GM13976 (cell line): ENCODE data around the gene GBP3.

Experiments used
- DNase-seq: peaks from one replicate; pipeline ENCODE4 v3.0.0; 2012; ENCODE audit warnings: low spot score
- in situ Hi-C: fragments of 300-500 bp; cut with MboI; formaldehyde crosslinking; loops from one replicate; pipeline ENCODE4 v1.12.0; 2022; ENCODE audit warnings: low sequenced_read_pairs, mixed read lengths, inconsistent platforms; ENCODE audit not compliant: unreplicated experiment
- TF ChIP-seq, protein P1 (sequence below): IDR thresholded peaks from 2 replicates; pipeline ENCODE4 v1.5.1; 2012; ENCODE audit warnings: borderline replicate concordance, mild to moderate bottlenecking; ENCODE audit not compliant: insufficient read depth; ENCODE audit errors: extremely low read depth, missing control alignments, control extremely low read depth

GBP3 gene, protein sequence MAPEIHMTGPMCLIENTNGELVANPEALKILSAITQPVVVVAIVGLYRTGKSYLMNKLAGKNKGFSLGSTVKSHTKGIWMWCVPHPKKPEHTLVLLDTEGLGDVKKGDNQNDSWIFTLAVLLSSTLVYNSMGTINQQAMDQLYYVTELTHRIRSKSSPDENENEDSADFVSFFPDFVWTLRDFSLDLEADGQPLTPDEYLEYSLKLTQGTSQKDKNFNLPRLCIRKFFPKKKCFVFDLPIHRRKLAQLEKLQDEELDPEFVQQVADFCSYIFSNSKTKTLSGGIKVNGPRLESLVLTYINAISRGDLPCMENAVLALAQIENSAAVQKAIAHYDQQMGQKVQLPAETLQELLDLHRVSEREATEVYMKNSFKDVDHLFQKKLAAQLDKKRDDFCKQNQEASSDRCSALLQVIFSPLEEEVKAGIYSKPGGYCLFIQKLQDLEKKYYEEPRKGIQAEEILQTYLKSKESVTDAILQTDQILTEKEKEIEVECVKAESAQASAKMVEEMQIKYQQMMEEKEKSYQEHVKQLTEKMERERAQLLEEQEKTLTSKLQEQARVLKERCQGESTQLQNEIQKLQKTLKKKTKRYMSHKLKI

DNA sequence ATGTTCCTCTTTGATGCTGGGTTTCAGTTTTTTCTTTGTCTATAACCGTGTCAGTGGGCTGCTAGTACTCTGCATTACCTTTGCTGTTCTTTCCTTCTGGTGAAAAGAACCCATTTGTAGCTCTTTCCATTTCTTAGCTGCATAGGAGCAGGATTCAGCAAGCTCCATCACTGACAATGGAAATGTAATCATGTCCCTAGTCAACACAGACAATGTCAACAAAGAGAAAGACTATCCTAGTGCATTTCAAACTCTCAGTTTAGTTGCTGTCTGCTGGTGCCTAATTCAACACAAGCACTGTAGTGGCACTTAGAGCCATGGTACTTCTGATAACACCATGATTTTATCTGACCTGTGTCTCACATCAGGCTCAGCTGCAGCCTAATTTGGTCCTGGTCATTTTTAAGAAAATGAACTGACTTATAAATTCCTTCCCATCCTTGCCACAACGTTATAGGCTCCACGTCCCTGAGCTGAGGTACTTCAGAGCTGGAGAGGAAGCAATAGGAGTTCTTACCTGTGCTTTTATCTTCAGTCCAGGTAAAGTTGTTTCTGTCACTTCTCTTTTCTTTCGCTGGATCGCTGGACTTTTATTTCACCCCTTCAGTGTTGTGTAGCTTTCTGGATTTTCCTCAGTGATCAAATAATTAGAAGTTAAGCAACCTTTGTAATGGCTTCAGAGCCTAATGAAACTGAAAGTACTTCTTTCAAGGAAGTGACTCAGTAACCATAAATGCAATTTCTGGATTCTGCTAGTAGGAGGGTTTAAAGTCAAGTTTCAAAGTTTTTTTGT, at the start of gene GBP3:
Gene GBP3, minus strand, starts transcription at position 700 of the 793 bp plus-strand sequence. CDS start 2,145 bp downstream, outside the sequence.
- in situ Hi-C loops = no loop called here
- peak; percentile 52 for DNase-seq
- TF ChIP-seq, protein P1, sequence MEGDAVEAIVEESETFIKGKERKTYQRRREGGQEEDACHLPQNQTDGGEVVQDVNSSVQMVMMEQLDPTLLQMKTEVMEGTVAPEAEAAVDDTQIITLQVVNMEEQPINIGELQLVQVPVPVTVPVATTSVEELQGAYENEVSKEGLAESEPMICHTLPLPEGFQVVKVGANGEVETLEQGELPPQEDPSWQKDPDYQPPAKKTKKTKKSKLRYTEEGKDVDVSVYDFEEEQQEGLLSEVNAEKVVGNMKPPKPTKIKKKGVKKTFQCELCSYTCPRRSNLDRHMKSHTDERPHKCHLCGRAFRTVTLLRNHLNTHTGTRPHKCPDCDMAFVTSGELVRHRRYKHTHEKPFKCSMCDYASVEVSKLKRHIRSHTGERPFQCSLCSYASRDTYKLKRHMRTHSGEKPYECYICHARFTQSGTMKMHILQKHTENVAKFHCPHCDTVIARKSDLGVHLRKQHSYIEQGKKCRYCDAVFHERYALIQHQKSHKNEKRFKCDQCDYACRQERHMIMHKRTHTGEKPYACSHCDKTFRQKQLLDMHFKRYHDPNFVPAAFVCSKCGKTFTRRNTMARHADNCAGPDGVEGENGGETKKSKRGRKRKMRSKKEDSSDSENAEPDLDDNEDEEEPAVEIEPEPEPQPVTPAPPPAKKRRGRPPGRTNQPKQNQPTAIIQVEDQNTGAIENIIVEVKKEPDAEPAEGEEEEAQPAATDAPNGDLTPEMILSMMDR = no peak

DNA sequence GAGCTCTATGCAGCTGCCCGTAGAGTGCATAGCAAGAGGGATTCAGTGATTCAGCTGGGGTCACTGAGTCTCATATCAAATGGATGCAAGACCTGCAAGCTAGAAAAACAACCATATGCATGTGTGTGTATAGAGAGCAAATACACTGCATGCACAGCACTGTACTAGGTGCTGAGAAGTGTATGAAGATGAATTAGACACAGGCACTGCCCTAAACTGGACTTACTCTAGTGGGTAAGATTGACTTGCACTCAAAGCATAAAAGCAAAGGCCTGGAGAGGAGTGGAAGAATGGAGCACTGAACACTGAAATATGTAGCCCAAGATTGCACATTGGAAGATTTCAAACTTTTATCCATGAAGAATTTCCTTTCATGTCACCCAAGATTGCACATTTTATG, 47.8 kb upstream of the GBP3 start:
- in situ Hi-C loops = no loop called here
- no peak for DNase-seq
- TF ChIP-seq, protein P1 = no peak

DNA sequence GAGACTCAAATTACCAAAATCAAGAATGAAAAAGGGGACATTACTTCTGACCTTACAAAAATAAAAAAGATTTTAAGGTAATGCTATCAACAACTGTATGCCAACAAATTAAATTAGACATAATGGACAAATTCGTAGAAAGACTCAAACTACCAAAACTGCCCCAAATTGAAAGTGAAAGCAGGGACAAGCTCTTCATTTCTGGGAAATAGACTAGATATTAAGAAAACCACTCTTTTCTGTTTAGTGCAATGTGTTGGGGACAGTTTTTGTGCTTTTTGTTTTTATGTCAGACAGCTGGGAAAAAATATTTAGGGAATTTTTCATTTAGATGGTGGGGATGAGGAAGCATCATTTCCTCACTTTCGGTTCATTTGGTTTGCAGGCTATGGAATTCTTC, 47.3 kb upstream of the GBP3 start:
- TF ChIP-seq, protein P1 = no peak
- in situ Hi-C loops = no loop called here
- DNase-seq = no peak

DNA sequence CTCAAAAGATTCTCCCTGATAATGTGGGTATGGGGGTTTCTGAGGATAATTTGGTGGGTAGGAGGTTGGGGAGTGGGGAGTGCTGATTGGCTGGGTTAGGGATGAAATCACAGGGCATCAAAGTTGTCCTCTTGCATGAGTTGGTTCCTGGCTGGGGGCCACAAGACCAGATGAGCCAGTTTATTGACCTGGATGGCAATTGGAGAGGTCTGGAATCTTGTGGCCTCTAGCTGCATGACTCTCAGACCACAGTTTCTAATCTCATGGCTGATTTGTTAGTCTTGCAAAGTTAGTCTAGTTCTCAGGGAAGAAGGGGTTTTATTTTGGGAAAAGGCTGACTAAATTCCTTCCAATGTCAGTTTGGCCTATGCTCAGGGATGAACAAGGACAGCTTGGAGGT, 45.6 kb upstream of the GBP3 start:
- no peak for DNase-seq
- in situ Hi-C loops = no loop called here
- TF ChIP-seq, protein P1 = no peak

DNA sequence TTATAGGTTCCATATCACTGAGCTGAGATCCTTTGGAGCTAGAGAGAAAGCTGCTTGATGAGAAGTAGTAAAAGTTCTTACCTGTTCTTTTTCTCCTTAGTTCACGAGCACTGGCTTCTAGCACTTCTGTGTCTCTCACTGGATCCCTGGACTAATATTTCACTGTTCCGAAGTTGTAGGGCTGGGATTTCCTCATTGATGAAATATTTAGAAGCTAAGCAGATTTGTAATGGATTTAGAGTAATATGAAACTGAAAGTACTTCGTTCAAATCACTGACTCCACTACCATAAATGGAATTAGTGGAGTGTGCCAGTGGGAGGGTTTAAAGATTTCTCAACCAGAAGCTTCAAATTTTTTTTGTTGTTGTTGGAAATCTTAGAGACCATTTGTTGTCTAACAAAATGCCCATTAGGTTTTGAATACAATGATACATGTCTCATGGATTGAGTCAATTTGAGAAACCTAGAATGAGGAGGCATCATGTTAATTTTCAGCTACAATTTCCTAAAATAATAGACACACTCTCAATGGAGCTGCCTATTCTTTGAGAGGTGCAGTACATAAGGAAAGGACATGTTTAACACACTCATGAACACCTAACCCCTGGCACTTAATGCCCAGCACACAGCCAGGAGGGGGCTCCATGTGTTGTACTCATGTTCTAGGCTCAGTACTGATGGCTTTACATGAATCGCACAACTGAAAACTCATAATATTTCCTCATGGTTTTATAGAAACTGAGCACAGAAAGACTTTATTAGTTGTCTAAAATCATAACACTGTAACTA, 42.6 kb upstream of the GBP3 start, which contains the start of gene GBP1:
Gene GBP1, minus strand, starts transcription at position 130 of the 790 bp plus-strand sequence. CDS start 1,974 bp downstream, outside the sequence.
- TF ChIP-seq, protein P1 = no peak
- DNase-seq = no peak

DNA sequence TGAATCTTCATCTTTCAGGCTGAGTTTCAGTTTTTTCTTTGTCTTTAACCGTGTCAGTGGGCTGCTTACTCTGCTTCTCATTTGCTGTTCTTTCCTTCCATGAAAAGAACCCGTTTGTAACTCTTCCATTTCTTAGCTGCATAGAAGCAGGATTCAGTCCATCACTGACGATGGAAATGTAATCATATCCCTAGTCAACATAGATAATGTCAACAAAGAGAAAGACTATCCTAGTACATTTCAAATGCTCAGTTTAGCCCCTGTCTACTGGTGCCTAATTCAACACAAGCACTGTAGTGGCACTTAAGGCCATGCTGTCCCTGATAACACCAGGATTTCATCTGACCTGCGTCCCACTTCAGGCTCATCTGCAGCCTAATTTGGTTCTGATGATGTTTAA, 42.0 kb upstream of the GBP3 start:
- in situ Hi-C loops = no loop called here
- no peak for DNase-seq
- TF ChIP-seq, protein P1 = no peak

More for the DNA sequence above, 42.6 kb upstream of the GBP3 start, which contains the start of gene GBP1:
- in situ Hi-C loops = no loop called here
